NCI-H69 (cell line): ENCODE results near the gene ESPL1.

ENCODE experiments used
- DNase-seq: peaks from one replicate; lab custom pipeline; 2025; lab: John Stamatoyannopoulos, UW

Gene ESPL1

DNA sequence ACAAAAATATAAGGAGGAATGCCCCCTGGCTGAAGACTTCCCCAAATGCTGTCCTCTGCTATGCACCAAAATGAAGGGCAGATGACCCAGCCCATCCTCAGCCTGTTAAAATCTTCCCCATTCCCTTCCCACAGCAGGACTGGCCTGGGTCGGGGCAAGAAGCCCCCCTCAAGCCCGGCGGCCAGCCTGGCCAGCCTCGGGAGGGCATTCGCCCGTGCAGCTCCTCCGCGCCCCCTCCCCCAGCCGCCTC, 36.5 kb upstream of the ESPL1 start:
- DNase-seq: no peak

DNA sequence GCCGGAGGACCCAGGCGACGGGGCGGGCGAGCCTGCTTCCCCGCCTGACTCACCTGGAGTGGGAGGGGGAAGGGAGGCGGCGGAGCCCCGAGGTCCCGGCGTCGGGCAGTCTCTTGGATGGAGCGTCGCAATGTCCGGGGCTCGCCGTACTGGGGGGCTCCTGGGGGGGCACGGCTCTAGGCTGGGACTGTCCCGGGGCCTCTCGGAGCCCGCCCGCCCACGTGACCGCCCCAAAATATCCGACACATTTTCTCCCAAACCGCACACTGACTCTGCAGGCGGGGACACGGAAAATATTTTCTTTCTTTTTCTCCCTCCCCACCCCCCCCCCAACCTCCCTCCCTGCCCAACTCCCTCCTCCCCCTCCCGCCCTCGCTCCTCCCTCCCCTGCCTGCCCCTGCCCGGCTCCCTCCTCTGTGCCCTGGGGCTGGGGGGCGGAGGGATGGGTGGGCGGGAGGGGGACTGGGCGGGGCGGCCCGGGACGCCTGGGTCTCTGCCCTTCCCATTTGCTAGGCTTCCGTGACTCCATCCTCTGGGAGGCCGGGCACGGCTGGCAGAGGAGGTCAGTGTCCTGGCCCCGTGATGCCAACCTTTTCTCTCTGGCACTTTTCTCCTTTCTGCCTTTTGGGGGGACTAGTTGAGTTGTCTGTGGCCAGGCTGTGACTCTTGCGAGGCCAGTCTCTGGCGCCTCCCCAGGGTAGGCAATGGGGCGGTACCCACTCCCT, 36.0 kb upstream of the ESPL1 start, which contains the start of gene RARG:
Gene RARG, minus strand, starts transcription at position 289 of the 725 bp plus-strand sequence. CDS start 4,664 bp downstream, outside the sequence.
- DNase-seq: peak; percentile 80

DNA sequence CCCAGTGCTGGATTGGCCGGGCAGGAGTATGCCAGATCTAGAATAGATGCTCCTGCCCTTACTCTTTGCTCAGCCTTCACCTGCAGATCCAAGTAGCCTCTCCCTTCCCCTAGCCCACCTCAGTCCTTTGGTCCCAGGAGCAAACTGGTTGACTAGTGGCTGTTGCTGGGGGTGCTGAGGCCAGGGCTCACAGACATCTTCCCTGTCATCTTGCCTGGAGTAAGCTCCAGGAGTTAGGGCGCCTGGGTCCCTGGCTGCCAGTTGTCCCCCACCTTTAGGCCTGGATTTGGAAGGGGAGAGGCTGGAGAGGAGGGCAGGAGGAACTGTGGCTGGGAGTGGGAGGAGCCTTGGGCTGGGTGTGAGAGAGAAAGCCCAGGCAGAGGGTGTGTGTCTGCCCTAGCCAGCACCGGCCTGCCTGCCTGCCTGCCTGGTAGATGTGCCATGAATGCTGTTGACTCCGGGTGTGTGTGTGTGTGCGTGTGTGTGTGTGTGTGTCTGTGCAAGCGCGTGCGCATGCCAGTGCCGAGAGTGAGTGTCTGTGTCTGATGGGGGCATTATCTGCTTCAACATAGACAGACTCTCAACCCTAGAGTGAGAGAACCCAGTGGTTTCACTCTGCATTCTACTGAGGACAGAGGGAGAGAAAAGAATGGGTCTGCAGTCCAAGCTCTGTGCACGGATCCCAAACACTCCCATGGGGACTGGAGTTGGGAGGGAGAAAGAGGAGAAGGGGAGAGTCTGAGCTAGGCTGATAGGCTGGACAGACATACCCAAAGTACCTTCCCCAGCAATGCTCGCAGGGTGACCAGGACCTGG, 35.2 kb upstream of the ESPL1 start:
- DNase-seq: peak; percentile 58

DNA sequence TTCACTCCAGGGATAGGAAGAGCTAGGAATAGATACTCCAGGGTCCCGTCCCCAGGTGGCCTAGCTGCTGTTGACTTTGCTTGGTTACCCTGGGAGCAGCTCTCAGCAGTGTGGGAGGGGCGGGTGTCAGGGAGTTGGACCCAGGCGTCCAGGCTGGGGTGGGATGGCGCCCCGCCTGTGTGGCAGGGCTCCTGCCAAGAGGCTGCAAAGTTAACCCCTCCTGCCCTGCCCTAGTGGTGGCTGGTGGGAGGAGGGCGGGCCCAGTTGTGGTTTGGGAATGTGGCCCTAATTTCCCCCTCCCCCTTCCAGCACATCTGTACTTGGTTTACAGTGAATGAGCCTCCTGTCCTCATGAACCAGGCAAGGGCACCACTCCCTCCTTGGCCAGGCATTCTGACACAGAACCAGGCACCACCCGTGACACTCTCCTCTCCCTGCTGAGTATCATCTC, 34.4 kb upstream of the ESPL1 start:
- peak; percentile 57 for DNase-seq

DNA sequence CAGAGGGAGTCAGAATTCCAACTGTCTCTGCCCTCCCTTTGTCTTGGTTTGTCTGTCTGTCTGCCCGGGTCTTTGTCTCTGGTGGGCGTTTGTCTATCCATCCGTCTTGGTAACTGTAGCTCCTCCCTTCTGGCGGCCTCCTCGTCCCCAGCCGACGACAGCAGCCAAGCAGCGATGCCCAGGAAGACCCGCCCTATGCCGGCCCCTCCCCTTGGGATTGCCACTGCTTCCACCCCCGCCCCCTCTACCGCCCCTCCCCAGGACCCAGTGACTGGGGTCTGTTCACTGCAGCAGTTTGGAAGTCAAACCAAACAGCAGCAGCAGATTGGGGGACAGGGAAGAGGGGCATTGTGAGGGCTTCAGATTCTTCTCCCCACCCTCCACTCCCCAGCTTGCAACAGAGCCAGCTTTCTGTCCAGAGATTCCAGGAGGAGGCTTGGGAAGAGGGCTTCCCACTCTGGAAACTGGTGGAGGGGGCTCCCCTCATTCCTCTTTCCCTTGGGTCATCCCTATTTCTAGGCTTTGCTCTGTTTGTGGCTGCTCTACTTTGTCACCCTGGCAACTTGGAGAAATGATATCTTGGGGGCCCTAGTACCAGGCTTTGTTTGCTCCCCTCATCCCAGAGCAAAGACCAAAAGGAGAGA, 33.7 kb upstream of the ESPL1 start:
- peak; percentile 61 for DNase-seq

DNA sequence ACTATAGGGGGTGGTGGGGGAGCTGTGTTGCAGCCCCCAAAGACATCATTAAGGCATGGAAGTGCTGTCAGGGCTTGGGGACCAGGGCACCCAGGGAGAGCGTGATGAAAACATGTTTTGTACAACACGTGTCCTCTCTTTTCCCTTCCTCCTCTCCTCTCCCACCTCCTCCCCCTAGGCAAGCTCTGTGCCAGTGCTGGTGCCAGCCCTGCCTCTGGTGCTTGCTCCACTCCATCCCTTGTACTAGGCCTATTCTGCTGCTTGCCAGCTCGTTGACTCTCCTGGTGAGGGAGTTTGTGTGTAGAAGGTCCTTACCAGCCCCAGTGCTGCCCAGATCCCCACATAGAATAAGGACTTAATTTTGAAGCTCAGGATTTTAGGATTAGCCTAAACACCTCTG, 32.9 kb upstream of the ESPL1 start:
- DNase-seq: no peak

DNA sequence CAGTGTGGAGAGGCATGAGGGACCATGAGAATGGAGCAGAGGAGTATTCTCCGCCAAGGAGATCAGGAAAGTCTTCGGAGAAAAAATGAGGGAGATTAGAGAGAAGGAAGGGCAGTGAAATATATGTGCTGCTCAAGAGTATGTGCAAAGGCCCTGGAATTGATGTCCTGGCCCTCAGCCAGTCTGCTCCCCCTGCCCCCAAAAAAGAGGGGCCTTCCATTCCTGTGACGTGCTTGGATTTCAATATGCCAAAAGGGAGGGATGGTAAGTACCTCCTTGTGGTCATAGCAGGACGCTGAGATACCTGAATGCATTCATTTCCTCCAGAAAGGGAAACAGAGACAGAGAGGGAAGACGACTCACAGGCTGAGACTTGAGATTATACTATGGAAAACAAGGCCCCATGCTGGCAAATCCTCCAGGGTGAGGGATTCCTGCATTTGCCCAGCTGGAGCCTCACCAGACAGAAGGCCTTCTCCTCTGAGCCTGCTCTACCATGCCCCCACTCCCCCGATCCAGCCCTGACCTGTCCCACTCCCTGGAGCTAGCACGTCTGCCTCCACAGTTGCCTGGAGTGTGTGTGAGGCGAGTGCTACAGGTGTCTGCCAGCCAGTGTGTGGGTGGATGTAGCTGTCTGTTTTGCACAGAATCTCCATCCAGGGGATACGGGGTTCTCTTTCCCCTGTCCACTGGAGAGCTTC, 32.2 kb upstream of the ESPL1 start:
- peak; percentile 29 for DNase-seq

DNA sequence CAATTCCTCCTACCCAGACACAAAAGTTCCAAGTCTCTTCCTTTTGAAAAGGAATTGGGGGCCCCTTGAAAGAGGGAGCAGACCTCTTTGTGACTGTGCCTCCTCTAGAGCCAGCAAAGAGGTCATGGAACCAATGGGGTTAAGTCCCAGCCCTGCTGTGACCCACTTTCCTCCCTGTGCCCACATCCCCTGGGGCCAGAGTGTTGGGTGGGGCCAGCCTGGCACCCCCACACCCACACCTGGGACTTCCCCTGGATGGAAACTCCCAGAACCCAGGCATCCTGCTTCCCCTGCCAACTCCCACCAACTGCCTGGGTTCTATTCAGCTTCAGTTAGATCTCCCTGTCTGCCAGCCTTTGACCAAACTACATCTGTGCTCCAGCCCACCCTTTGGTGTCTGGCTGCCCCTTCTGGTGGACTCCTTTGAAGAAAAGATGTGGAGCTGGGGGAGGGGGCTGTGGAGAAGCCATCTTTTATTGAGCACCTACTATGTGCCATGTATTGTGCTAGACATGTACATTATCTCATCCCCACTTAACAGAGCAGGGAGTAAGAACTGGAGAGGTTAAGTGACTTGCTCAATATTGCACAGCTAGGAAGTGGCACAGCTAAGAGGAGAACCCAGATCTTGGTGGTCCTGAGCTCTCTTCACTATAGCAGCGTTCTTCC, 31.5 kb upstream of the ESPL1 start:
- no peak for DNase-seq

DNA sequence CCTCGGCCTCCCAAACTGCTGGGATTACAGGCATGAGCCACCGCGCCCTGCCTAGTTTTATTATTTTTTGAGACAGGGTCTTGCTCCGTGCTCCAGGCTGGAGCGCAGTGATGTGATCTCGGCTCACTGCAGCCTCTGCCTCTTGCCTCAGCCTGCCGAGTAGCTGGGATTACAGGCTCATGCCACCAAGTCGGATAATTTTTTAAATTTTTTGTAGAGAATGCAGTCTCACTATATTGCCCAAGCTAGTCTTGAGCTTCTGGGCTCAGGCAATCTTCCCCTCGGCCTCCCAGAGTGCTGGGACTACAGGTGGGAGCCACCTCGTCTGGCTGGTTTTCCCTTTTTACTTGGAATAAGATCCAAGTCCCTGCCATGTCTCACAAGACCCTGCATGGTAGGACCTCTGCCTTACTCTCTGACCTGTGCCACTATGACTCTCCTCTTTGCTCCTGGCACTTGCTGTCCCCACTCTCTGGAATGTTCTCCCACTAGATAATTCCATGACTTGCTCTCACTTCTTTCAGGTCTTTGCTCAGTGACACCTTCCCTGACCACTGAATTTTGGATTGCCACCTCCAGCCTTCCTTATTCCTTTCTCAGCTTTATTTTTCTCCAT, 28.3 kb upstream of the ESPL1 start:
- DNase-seq: no peak

DNA sequence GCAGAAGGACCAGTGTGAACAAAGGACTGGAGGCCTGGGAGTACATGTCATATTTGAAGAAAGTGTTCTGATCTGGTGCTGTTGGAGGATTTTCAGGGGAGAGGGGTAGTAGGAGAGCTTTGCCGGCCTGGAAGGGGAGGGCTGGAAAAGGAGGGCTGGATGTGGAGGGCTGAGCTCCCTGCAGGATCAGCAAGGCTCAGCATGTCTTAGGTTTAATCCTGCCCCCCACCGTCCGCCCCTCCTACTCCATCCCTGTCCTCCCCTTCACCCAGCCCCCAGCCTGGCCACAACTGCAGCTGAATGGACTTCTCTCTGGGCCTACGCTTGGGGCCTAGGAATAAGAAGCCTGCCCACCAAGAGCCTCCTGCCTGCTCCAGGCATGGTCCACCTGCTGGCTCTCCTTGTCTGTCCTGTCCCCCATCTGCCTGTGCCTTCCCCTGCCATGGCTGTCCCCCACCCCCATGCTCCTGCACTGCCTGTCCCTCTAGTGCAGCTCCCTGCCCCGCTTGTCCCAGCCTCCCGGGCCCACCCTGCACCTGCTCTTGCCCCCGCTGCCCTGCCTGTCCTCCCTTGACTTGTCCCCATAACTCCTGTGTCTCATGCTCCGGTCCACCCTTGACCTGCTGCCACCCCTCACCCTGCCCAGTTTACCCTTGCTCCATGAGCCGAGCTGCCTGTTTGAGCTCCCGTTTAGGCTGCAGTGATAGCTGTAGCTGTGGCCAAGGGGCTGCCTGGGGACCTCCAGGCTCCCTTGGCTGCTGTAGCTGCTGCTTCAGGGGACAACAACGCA, 26.3 kb upstream of the ESPL1 start:
- DNase-seq: no peak

DNA sequence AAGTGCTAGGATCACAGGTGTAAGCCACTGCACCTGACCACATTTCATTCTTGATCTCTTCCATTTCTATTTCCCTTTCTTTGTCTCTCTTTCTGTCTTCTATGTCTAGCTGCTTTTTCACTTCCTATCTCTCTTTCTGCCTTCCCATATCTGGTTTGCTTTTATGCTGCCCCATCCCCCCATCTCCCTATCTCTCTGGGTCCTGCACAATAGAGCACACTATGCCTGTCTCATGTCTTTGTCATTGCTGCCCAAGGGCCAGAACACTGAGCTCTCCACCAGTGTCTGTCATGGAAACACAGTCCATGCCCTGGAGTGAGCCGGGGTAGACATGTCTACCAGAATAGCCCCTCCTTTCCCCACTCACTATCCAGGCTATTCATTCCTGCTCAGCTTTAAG, 23.8 kb upstream of the ESPL1 start:
- no peak for DNase-seq

DNA sequence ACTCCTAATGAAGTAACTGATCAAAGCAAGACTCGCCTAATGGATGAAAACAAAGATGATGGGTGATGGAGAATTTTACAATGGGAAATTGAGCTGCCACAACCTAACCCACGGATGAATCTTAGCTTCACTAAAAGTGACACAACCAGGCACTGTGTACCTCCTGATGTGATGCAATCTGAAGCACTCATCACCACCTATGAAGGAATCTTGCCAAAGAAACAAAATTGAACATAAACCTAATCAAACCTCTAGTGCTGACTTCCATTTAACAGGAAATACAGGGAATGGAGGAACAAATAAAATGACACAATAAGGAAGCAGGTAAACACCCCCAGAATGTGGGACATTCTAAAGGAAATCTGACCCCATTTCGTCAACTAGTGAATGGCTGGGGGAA, 22.8 kb upstream of the ESPL1 start:
- no peak for DNase-seq

DNA sequence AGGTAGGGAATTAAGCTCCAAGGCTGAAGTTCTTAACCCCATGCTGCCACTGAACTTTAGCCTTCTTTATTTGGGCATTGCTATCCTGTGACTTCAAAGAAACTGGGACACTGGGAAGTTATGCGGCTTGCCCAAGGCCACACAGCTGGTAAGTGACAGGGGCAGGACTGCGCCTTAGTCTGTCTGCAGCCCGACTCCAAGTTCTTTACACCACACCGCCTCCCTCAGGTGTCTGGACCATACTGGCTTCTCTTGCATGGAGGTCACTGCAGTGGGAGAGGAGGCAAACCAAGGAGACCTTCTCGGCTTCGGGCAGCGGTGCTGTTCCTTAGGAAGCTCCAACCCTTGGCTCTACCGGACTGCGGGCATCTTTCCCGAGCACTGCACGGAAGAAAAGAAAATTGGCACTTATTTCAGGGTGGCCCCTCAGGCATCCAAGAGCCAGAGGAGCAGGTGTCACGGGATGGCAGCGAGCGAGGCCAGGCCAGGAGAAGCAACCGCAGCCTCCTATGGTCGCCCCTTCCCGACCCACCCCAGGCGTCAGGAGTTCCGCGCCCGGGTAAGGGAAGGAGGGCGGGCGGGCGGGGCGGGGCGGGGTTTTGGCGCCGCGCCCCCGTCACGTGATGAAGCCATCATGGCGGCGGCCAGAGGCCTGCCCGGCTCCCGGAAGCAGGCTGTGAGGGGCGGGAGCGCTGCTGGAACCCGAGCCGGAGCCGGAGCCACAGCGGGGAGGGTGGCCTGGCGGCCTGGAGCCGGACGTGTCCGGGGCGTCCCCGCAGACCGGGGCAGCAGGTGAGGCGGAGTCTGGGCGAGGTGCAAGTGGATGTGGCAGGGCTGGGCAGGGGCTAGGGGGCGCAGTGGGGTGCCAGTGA, 16.4 kb upstream of the ESPL1 start:
- peak; percentile 92 for DNase-seq

DNA sequence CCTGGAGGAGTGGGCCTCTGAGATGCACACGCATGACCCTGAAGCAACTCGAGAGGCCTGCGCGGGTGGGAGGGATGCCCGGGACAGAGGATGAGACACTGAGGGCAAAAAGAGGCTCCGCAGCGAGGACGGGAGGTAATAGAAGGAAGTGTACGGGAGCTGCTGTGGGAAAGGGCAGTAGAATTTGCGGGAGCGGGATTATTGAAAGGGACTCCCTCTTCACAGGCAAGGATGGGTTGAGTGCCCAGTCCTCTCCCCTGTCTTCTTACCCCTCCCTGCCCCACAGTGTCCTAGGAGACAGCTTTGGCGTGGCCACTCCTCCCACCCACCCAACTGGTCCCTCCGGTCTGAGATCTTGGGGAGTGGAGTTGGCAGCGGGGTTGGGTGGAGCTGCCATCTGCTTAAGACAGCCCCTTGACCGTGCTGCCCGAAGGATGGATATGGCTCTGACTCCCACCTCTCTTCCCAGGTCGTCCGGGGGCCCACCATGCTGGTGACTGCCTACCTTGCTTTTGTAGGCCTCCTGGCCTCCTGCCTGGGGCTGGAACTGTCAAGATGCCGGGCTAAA, 15.7 kb upstream of the ESPL1 start:
- no peak for DNase-seq

DNA sequence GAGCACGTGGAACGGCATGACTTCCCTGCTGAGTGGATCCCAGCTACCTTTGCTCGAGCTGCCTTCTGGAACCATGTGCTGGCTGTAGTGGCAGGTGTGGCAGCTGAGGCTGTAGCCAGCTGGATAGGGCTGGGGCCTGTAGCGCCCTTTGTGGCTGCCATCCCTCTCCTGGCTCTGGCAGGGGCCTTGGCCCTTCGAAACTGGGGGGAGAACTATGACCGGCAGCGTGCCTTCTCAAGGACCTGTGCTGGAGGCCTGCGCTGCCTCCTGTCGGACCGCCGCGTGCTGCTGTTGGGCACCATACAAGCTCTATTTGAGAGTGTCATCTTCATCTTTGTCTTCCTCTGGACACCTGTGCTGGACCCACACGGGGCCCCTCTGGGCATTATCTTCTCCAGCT, 14.8 kb upstream of the ESPL1 start:
- DNase-seq: no peak

DNA sequence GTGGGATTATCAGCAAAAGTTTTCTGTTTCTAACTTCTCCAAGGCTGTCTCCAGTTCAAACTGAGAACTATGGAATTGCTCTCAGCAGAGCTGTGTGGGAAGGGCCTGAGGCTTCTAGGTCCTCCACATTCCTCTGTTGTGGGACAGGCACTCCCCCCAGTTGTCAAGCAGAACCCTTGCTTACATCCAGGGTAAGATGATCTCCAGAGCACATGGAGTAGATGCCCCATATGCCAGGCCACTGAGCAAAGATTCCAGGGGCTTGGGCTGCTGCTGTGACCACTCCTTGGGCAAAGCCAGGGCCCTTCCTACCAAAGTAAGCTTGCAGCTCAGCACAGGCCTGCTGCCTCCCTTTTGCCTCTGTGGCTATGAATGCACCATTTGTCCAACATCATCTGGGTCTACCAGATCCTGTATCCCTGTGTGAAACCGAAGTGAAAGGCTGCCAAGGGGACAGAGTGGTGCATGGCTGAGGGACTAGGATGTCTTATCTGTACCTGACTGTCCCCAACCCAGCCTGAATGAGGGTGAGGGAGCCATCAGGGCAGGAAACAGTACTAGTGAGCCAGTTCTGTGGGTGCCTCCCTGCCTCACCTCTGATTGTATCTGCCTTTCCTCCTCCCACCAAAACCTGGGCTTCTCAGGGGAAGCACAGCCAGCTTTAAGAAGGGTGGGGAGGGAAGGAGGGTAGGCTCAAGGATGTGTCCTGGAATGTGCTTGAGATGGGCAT, 13.1 kb upstream of the ESPL1 start:
- no peak for DNase-seq

DNA sequence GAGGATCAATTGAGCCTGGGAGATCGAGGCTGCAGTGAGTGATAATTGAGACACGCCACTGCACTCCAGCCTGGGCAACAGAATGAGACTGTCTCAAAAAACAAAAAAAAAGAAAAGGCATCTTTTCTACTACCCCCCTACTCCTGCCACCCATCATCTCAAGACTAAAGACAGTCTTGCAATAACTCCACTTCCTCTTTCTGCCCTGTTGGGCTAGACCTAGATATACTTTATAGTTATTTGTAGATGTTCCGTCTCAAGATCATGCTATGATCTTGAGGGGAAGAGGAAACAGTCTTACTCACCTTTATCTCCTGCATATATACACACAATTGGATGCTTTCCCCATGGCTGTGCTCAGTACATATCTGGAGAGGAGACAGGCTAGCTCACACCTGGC, 12.1 kb upstream of the ESPL1 start:
- no peak for DNase-seq
